ENCODE results near the gene USP25.

GRCh38 chr21:15849927-15850326, 120.1 kb downstream of the USP25 start:
- TF ChIP-seq CTCF (IDR thresholded peaks at IDR 0.05) (no peak), POLR2A (IDR thresholded peaks at IDR 0.05) (no peak)
